GM18502 (cell line): ENCODE measurements around the gene HEG1.

Source experiments
- ATAC-seq: cut with Tn5 transposase; IDR thresholded peaks from one replicate; pipeline ENCODE4 v1.9.1; 2021; ENCODE audit warnings: mild to moderate bottlenecking; ENCODE audit not compliant: unreplicated experiment, poor library complexity

The HEG1 gene

GRCh38 chr3:124997303-124998246 lies 58.2 kb downstream of the HEG1 start:
- no peak for ATAC-seq

- no peak for ATAC-seq
Measured at GRCh38 chr3:124995460-124995994, 60.3 kb downstream of the HEG1 start.

GRCh38 chr3:124993466-124993865 lies 62.3 kb downstream of the HEG1 start:
- ATAC-seq = no peak

- no peak for ATAC-seq
Measured at GRCh38 chr3:124992041-124992440, 63.8 kb downstream of the HEG1 start.

- no peak for ATAC-seq
Measured at GRCh38 chr3:124986192-124987143, 69.3 kb downstream of the HEG1 start.

DNA sequence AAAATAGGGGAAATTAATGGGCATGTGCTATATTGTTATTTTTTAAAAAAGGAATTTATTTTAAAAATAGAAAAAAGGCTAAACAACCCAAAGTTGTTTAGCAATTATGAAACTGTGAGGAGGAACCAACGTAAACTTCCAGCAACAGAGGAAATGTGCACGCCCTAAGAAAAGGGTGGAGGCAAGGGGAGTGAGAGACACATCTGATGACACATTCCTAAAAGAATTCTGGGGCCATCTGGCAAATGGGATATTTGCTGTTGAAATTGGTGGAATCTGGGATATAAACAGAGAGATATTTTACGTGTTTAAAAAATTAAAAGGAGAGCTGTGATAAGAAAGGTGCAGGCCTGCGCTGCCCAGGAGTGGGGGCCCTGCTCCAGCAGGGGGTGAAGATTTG lies 70.4 kb downstream of the HEG1 start:
- no peak for ATAC-seq

- ATAC-seq = no peak
Measured at GRCh38 chr3:124984754-124985153, 71.0 kb downstream of the HEG1 start.

DNA sequence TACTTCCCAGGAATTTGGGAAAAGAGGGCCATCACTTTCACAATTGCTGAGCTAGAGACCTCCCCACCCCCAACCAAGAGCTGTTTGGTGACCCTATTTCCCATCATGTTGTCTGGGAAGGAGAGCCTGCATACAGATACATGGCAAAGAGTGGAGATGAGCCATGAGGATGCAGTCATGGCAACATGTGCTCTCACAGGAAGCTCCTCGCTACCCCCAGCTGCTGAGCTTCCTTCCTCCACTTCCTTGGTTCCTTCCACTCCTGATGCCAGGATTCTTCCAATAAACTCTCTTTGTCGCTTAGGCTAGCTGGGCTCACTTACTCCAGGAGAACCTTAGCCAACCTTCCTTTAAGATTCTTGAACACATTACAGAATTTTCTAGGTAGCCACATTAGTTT lies 72.9 kb downstream of the HEG1 start:
- ATAC-seq = no peak

GRCh38 chr3:124981472-124981871 lies 74.3 kb downstream of the HEG1 start:
- no peak for ATAC-seq

DNA sequence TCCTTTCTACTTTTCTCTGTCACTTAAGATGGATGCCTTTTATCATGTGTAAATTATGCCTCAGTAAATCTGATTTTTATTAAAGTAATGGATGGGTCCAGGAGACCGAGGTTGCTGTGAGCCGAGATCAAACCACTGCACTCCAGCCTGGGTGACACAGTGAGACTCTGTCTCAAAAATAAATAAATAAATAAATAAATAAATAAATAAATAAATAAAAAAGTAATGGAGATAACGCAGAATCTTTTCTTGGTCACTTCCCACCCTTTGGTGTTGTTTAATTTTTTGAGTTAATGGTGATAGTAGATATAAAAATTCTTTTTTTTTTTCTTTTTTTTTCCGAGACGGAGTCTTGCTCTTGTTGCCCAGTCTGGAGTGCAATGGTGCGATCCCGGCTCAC lies 77.2 kb downstream of the HEG1 start:
- no peak for ATAC-seq

GRCh38 chr3:124976383-124976782 lies 79.4 kb downstream of the HEG1 start:
- no peak for ATAC-seq

- no peak for ATAC-seq
Measured at GRCh38 chr3:124974691-124975090, 81.1 kb downstream of the HEG1 start.

DNA sequence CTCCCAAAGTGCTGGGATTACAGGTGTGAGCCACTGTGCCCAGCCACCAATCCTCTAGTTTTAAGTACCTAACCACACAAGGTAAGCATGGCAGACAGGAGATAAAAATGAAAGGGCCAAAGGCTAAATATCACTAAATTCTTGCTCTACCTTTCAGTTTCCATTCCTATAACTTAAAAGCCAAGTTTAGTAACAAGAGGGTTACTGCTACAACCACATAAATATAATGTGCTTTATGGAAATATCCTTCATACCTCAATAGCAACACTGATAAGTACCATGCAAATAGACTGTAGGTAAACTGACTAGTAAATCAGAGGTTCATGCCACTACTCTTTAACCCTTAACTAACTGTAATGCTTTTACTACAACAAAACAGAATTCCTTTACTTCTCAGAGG lies 82.5 kb downstream of the HEG1 start:
- no peak for ATAC-seq

DNA sequence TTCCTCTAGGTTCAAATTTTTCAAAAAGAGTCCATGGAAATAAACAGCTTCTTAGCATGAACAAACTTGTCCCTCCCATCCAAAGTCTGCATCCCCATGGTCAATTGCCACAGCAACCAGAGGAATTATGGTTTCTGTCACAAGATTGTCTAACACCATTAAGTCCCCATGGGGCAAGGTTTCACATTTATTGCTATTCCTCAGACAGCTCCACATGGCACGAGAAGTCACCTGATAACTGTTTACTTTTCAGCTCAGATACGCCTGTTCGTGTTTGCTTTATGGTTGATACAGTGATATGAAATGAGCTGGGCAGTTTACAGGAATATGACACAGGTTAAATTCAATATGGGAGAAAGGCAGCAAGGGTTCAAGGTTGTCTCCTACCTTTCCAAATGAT lies 83.3 kb downstream of the HEG1 start:
- no peak for ATAC-seq

DNA sequence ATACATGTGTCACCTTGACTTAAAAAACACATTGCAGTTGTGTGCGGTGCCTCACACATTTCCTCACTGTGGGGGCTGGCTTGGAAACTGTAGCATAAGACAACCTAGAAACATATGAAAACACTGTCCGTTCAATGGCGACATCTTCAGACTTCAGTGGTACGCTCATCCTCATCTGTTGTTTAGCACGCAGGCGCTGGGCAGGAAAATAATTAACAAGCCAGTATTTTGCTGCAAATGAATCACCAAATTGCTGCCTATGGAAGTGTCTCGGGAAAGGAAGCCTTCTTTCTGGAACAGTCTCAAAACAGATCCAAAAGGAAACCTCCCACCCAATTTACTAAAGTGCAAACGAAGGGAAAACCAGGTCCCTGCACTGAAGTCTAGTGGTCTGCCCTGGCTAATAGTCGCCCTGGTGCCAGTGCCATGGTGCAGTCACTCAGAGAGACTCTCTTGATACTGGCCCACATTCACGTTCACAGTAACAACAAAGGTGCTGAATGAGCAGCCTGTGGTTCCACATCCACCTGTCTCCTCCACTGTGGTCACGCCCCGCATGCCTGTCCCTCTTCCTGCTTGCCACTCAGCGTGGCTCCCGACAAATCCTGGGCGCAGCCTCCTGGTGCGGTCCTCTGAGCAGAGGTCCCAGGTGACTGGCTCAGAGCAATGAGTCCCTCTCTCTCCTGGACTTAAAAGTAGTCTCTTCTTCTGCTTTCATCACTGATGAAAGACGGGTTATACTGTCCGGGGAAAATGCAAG lies 85.7 kb downstream of the HEG1 start:
- no peak for ATAC-seq

DNA sequence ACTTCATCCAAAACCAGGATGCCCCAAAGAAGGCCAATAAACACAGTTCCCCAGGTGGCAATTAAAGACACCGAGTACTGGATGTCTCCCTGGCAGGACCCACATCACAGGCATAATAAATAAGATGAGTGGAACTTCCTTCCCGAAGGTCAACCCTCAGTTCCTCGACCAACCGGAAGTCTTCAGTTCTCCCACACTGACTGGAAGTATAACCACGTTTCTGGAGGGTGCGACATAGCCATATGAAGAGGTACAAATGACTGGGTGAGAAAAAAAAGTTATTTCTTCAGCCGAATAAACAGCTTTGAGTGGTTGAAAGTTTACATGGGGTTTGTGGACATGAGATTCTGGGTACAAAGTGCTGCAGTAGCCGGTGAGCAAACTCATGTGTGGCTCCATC lies 86.6 kb downstream of the HEG1 start:
- no peak for ATAC-seq

GRCh38 chr3:124967964-124968363 lies 87.8 kb downstream of the HEG1 start:
- no peak for ATAC-seq

DNA sequence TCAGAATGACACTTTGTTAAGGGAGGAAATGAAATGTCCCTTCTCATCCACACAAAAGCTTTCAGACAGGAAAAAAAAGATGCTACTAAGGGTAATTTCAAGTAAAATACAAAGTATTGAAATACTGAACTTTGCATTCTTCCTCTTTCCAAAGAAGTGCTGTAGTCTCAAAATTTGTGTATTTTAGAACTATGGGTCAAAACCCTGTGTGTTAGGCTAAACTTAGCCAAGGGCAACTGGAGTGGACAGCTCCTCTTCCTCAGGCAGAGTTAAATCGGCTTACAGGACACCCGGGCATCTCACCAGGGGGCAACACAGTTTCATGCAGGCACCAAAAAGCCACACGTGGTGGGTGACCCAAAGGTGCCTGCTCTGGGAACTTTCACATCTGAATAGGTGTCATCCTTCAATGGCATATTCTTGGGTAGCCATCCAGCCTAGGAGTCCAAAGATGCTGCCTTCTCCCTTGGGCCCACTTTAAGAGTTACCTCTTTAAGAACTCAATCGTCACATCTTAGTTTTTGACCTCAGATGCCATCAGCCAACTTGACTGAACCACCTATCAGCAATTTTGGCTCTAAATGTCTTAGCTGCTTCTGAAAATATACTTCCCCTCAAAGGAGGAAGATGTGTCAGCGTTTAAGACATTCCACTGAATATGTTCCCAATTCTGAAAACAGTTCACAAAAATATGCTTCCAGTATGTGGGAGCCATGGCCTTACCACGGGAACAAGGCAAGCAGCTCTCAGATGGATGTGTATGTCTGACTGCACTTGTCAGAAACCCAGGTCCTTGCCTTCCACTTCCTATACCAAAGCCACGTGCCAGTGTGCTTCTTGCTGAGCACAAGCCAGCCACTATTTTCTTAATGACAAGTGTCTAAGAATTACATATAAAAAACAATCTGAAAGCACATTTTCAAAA lies 89.0 kb downstream of the HEG1 start:
- no peak for ATAC-seq

DNA sequence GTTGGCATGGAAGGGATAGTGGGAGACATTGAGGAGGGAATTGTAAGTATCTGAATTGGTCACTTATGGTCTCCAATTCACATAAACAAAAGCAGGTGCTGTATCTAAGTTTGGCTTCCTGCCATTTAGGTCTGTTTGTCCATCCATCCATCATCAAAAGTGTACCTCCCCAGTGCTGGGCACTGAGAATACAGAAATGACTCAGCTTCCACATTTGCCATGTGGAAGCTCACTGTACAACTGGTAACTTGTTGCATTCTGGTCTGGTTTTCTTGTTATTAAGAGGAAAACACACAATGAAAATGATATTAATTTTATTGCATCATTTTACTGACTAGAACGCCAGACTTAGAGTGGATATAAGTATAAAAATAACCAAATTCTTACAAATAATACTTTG lies 90.4 kb downstream of the HEG1 start:
- no peak for ATAC-seq
